EH (cell line): ENCODE measurements around the gene BABAM2.
"Not testable (repeated sequence)": the region's sequence is repeated elsewhere in the genome, so short reads cannot be mapped to it uniquely, and the experiment has no call there.

Experiments
- DNase-seq: peaks from one replicate; pipeline ENCODE4 v3.0.0-alpha.2; 2015; ENCODE audit warnings: low read depth

BABAM2 gene

GRCh38 chr2:27890146-27890923 lies at the start of gene BABAM2, which contains the start of gene RBKS:
TSS of gene BABAM2 (plus strand) at chr2:27890729. CDS start at chr2:27894557, 3,828 bp downstream.
TSS of gene RBKS (minus strand) at chr2:27890387. CDS start at chr2:27890345, 42 bp downstream.
- DNase-seq = peak; percentile 88

GRCh38 chr2:27842894-27843293 lies 47.6 kb upstream of the BABAM2 start:
- no peak for DNase-seq

- DNase-seq = no peak
These were observed 46.5 kb upstream of the BABAM2 start for GRCh38 chr2:27843992-27844391.

- peak; percentile 41 for DNase-seq
These were observed 45.7 kb upstream of the BABAM2 start for GRCh38 chr2:27844821-27845255.

- DNase-seq = peak; percentile 48
These were observed 43.2 kb upstream of the BABAM2 start for GRCh38 chr2:27847333-27847732.

DNA sequence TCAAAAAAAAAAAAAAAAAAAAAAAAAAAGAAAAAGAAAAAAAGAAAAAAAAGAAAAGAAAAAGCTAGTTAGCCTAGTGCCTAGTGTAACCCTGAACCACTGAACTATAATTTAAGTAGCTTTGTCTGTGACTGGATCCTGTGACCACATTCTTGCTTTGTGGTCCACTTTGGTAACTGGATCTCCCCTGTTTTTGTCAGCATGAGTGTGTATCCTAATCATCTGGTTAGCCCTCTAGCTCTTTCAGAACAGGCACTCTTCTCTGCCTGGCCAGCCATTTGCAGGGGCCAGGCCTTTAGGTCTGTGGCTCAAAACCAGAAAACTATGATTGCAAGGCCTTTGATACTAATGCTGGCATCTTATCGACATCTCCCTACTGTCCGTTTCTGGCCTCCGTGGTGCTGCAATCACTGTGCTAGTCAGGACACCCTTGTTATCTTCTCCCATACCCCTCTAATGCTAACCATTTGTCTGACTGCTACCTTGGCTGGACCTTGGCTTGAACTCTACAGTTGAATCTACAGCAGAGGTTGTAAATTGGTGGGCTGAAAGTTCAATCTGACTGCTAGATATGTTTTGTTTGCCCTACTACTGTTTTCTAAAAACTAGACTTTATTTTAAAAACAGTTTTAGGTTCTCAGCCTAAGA lies 40.8 kb upstream of the BABAM2 start:
- no peak for DNase-seq

DNA sequence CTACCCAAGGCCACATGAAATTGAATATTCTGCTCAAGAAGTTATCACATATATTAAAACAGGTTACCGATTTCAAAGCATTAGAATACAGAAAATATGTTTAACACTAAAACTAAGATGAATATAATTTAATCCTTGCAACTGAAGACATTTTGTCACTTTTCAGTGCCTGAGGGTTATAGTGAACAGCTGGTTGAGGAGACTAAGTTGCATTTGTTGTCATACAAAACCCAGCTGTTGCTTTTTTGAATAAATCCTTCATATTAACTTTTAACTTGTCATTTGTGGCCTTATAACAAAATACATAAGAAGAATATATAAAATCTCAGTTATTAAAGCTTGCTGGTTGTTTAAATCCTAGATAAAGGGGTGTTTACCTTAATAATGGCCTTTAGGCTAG lies 37.8 kb upstream of the BABAM2 start:
- DNase-seq = no peak

- DNase-seq = no peak
These were observed 36.2 kb upstream of the BABAM2 start for GRCh38 chr2:27854229-27854862.

DNA sequence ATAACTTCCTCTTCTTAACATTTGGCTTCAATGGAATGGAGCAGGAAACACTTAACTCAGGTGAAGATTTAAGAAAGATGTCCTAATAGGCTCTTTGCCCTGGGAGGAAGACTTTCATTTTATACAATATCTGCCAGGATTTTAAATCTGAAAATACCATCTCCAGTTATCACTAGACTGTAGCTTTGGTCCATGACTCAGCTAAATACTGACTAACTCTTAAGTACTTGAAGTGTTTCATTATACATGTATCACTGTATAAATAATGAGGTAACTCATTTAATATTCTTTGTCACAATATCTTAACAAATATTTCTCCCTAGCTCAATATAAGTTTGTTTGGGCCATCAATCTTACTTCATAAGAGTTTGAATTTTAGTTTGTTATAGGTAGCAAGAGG lies 35.1 kb upstream of the BABAM2 start:
- peak; percentile 76 for DNase-seq

DNA sequence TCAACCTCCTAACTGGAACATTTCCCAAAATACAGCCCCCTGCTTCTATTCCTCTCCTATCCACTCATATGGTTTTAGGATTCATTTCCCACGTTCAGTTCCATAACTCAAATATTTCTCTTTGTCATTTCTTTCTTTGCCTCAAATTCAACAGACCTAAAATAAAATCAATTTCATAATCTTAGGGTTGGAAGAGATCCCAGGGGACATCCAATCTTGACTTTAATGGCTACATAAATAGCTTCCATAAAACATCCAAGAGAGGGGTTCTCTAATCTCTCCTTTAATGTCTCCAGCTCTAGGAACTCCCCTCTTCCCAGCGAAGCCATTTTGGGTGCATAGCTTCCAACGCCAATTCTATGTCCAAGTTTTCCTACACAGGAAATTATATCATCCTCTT lies 34.1 kb upstream of the BABAM2 start:
- DNase-seq = no peak

DNA sequence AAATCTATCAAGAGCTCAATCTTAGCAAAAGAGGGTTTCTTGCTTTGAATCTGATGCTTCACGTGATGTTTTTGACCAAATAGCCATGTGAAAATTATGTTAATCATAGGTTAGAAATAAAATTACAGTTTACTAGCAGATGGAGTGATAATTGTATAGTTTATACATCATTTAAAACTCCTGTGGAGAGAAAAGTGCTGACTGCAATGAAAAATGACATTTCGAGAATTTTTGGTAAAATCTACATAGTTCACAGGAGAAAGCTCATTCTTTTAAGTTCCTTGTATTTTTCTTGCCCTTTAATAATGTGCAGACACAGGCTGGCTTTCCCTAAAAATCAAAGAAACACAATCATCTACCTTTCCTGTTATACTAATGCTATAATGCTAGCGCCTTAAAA lies 33.6 kb upstream of the BABAM2 start:
- no peak for DNase-seq

- DNase-seq = peak; percentile 78
These were observed 32.9 kb upstream of the BABAM2 start for GRCh38 chr2:27857417-27858172.

GRCh38 chr2:27860111-27860510 lies 30.4 kb upstream of the BABAM2 start:
- DNase-seq = peak; percentile 82

GRCh38 chr2:27863146-27863545 lies 27.4 kb upstream of the BABAM2 start:
- no peak for DNase-seq

DNA sequence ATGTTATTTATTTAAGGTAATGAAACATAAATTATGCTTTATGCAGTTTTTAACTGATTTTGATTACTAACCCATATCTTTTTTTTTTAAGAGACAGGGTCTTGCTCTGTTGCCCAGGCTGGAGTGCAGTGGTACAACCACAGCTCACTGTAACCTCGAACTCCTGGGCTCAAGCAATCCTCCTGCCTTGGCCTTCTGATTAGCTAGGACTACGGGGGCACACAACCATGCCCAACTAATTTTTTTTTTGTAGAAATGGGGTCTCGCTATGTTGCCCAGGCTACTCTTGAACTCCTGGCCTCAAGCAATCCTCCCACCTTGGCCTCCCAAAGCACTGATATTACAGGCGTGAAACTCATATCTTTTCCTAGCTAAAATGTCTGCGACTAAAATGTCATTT lies 26.6 kb upstream of the BABAM2 start:
- DNase-seq = not testable (repeated sequence)

- DNase-seq = peak; percentile 60
These were observed 24.3 kb upstream of the BABAM2 start for GRCh38 chr2:27866237-27866636.

DNA sequence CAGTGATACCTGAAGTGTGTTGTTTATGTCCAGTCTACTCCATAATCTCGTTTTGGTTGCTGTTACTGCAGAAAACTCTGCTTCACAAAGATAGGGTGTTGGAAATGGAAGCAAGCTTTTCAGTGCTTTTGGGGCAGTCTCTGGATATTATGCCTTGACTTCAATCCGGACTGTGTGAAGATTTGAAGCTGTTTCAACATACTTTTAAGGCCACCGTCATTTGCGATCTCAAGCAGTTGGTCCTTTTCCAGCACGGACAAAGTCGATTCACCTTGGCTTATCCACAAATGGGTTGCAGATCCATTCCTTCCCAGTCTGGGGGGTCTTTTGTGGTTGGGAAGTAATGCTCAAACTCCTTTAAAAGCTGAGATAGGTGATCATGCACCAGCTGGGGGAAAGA lies 20.8 kb upstream of the BABAM2 start:
- DNase-seq = no peak

- no peak for DNase-seq
These were observed 19.8 kb upstream of the BABAM2 start for GRCh38 chr2:27870724-27871123.

DNA sequence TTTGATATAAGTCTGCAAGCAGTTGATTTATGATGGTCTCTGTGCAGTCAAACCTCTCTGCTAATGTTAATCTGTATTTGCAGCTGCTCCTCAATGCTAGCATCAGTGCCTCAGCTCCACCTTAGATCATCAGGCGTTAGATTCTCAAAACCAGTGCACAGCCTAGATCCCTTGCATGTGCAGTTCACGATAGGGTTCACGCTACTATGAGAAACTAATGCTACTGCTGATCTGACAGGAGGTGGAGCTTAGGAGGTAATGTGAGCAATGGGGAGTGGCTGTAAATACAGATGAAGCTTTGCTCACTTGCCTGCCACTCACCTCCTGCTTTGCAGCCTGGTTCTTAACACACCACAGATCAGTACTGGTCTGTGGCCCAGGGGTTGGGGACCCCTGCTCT lies 18.7 kb upstream of the BABAM2 start:
- no peak for DNase-seq

DNA sequence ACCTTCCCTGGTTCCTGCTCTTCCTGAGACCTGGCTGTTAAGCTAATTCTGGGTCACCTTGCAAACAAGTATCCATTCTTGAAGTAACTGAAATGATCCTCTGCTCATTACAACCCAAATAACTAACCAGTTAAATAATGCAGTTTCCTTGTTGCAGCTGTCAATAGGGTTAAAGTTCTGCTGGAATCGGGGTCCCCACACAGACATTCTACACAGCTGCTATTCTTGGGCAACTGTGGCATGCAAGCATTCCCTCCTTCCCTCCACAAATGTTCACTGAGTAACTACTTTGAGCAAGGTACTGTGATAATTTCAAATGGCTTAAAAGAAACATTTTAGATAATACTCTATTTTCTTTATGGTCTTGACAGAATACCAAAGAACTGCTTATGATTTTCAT lies 17.4 kb upstream of the BABAM2 start:
- no peak for DNase-seq

GRCh38 chr2:27875089-27875881 lies 15.2 kb upstream of the BABAM2 start:
- DNase-seq = no peak
